Neural cell (in vitro differentiated cells): Measurements from ENCODE around the gene PRKAG3. TPM values are rescaled to one million over a fixed set of nuclear protein-coding genes. Genes with fewer than 3 reads are reported as not detected.

Experiments used
- H2AFZ ChIP-seq: fragments of 200-600, 300-800 bp; sonication (generic), shearing (Covaris generic); 2 replicates; pipeline ENCODE4 v1.6.0; 2014; ENCODE audit warnings: low read depth, mild to moderate bottlenecking, antibody characterized with exemption, low read length, moderate library complexity
- H3F3A ChIP-seq: fragments of 200-600 bp; shearing (Covaris generic); 2 replicates; pipeline ENCODE4 v1.6.1; 2016; ENCODE audit warnings: mild to moderate bottlenecking, moderate library complexity, mixed read lengths, antibody characterized with exemption, low read length; ENCODE audit not compliant: insufficient read depth, poor library complexity, severe bottlenecking
- H3K27ac ChIP-seq: fragments of 200-600, 300-800 bp; sonication (generic), shearing (Covaris generic); 2 replicates; pipeline ENCODE4 v1.5.1; 2014; ENCODE audit warnings: mild to moderate bottlenecking, low read length, moderate library complexity
- H3K27me3 ChIP-seq: fragments of 300-800, 200-600 bp; sonication (generic), shearing (Covaris generic); 2 replicates; pipeline ENCODE4 v1.6.0; 2014; ENCODE audit warnings: mild to moderate bottlenecking, low read depth, low read length, moderate library complexity; ENCODE audit not compliant: insufficient read depth
- H3K36me3 ChIP-seq: fragments of 300-800, 200-600 bp; sonication (generic), shearing (Covaris generic); 2 replicates; pipeline ENCODE4 v1.5.1; 2014; ENCODE audit warnings: mild to moderate bottlenecking, antibody characterized with exemption, low read length, moderate library complexity; ENCODE audit not compliant: insufficient read depth
- H3K4me2 ChIP-seq: fragments of 300-800, 200-600 bp; sonication (generic), shearing (Covaris generic); 2 replicates; pipeline ENCODE4 v1.6.0; 2014; ENCODE audit warnings: mild to moderate bottlenecking, low read length
- H3K4me3 ChIP-seq: fragments of 300-800, 200-600 bp; sonication (generic), shearing (Covaris generic); 2 replicates; pipeline ENCODE4 v1.5.1; 2014; ENCODE audit warnings: mild to moderate bottlenecking, low read length, moderate library complexity
- H3K79me2 ChIP-seq: fragments of 200-600 bp; shearing (Covaris generic); replicated peaks from 2 replicates; pipeline ENCODE4 v1.6.0; 2014; ENCODE audit warnings: mild to moderate bottlenecking, low read length, moderate library complexity; ENCODE audit not compliant: insufficient read depth
- H3K9ac ChIP-seq: fragments of 300-800, 200-600 bp; sonication (generic), shearing (Covaris generic); 2 replicates; pipeline ENCODE4 v1.6.1; 2016; ENCODE audit warnings: mild to moderate bottlenecking, low read length, mixed read lengths
- H3K9me2 ChIP-seq: fragments of 200-600 bp; shearing (Covaris generic); 2 replicates; pipeline ENCODE4 v1.6.1; 2016; ENCODE audit warnings: mild to moderate bottlenecking, low read length, mixed read lengths; ENCODE audit not compliant: insufficient read depth
- H3K9me3 ChIP-seq: fragments of 200-600, 300-800 bp; sonication (generic), shearing (Covaris generic); 2 replicates; pipeline ENCODE4 v1.6.1; 2016; ENCODE audit warnings: mild to moderate bottlenecking, mixed run types, low read length, moderate library complexity, mixed read lengths
- H4K20me1 ChIP-seq: fragments of 200-600 bp; shearing (Covaris generic); 2 replicates; pipeline ENCODE4 v1.6.1; 2016; ENCODE audit warnings: mild to moderate bottlenecking, mixed run types; ENCODE audit not compliant: insufficient read depth
- EP300 ChIP-seq: fragments of 450-650 bp; conservative IDR thresholded peaks from 2 replicates; pipeline ENCODE4 v1.6.1; 2014; ENCODE audit warnings: antibody characterized with exemption, mild to moderate bottlenecking, moderate library complexity; ENCODE audit not compliant: poor library complexity, severe bottlenecking
- EZH2 ChIP-seq: fragments of 200-600, 300-800 bp; shearing (Covaris generic), sonication (generic); IDR thresholded peaks from 2 replicates; pipeline ENCODE4 v1.6.1; 2014; ENCODE audit warnings: antibody characterized with exemption, low read length, borderline replicate concordance, mild to moderate bottlenecking; ENCODE audit not compliant: insufficient read depth, poor library complexity, severe bottlenecking
- MXI1 ChIP-seq: fragments of 450-650 bp; conservative IDR thresholded peaks from 2 replicates; pipeline ENCODE4 v1.6.1; 2014; ENCODE audit warnings: antibody characterized with exemption, mild to moderate bottlenecking; ENCODE audit not compliant: poor library complexity, severe bottlenecking
- POLR2AphosphoS5 ChIP-seq: IDR thresholded peaks from 2 replicates; pipeline ENCODE4 v1.6.1; 2012
- RAD21 ChIP-seq: fragments of 450-650 bp; conservative IDR thresholded peaks from 2 replicates; pipeline ENCODE4 v1.6.1; 2014; ENCODE audit warnings: antibody characterized with exemption, mild to moderate bottlenecking, moderate library complexity
- SMC3 ChIP-seq: fragments of 450-650 bp; conservative IDR thresholded peaks from 2 replicates; pipeline ENCODE4 v1.6.1; 2014; ENCODE audit warnings: antibody characterized with exemption, mild to moderate bottlenecking, moderate library complexity; ENCODE audit not compliant: poor library complexity
- TAF1 ChIP-seq: IDR thresholded peaks from 2 replicates; pipeline ENCODE4 v1.6.1; 2012; ENCODE audit warnings: low read depth
- polyA plus RNA-seq: library from polyadenylated mRNA; depleted of rRNA; stranded (reverse); fragments of >200 nt; gene quantifications from 2 replicates; pipeline ENCODE4 v1.2.3, GENCODE V29; 2014
- TF ChIP-seq, protein P1 (sequence below): IDR thresholded peaks from 2 replicates; pipeline ENCODE4 v1.6.1; 2012; ENCODE audit warnings: borderline replicate concordance
- TF ChIP-seq, protein P2 (sequence below): fragments of 450-650 bp; IDR thresholded peaks from 2 replicates; pipeline ENCODE4 v1.5.1; 2014; ENCODE audit warnings: antibody characterized with exemption, mild to moderate bottlenecking, moderate library complexity; ENCODE audit not compliant: poor library complexity, severe bottlenecking

PRKAG3 gene
- polyA plus RNA-seq, 1 donor from 2014 or later: not detected

DNA sequence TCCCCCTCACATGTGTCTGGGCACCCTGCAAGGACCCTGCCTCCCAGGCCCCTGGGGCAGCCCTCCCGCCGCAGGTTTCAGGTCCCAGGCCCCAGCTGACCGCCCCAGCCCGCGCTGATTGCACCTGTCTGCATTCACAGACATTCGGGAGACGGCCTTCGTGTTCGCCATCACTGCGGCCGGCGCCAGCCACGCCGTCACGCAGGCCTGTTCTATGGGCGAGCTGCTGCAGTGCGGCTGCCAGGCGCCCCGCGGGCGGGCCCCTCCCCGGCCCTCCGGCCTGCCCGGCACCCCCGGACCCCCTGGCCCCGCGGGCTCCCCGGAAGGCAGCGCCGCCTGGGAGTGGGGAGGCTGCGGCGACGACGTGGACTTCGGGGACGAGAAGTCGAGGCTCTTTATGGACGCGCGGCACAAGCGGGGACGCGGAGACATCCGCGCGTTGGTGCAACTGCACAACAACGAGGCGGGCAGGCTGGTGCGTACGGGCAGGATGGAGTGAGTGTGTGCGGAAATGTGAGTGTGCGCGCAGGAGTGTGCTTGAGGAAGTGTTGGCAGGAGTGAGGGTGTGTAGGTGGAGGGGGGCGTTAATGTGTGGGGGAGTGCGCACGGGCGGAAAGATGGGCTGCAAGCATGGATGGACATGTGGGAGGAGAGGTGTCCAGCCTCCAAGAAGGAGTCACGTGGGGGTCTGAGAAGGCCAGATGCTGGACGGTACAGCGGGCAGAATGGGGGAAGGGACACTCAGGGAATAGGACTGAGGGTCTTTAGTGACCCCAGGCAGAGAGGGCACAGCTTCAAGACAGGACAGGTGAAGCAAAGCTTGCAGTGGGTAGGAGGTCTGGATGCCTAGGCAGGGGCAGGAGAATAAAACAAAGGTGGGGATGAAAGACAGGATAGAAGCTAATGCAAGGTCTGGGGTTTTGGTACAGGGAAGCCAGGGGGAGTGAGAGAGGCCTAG, 40.0 kb upstream of the PRKAG3 start:
- no peak overlapping the region for H3K9ac ChIP-seq
- H3K9me3 ChIP-seq: no peaks in the 10 kb centered on the region
- no peak overlapping the region for H3K27ac ChIP-seq
- no peaks in the 10 kb centered on the region for H4K20me1 ChIP-seq
- H3K9me2 ChIP-seq: no peaks in the 10 kb centered on the region
- H3F3A ChIP-seq: no peaks in the 10 kb centered on the region
- H3K4me3 ChIP-seq: peak overlapping the region; percentile 29
- peaks cover 99% of the 10 kb centered on the region for H3K27me3 ChIP-seq
- no peak overlapping the region for H2AFZ ChIP-seq
- no peak overlapping the region for H3K4me2 ChIP-seq
- no peaks in the 10 kb centered on the region for H3K36me3 ChIP-seq
- no peaks in the 10 kb centered on the region for H3K79me2 ChIP-seq
- TF ChIP-seq RAD21 (no peak), TAF1 (no peak), SMC3 (no peak), POLR2AphosphoS5 (peak; percentile 39)
- TF ChIP-seq, protein P1, sequence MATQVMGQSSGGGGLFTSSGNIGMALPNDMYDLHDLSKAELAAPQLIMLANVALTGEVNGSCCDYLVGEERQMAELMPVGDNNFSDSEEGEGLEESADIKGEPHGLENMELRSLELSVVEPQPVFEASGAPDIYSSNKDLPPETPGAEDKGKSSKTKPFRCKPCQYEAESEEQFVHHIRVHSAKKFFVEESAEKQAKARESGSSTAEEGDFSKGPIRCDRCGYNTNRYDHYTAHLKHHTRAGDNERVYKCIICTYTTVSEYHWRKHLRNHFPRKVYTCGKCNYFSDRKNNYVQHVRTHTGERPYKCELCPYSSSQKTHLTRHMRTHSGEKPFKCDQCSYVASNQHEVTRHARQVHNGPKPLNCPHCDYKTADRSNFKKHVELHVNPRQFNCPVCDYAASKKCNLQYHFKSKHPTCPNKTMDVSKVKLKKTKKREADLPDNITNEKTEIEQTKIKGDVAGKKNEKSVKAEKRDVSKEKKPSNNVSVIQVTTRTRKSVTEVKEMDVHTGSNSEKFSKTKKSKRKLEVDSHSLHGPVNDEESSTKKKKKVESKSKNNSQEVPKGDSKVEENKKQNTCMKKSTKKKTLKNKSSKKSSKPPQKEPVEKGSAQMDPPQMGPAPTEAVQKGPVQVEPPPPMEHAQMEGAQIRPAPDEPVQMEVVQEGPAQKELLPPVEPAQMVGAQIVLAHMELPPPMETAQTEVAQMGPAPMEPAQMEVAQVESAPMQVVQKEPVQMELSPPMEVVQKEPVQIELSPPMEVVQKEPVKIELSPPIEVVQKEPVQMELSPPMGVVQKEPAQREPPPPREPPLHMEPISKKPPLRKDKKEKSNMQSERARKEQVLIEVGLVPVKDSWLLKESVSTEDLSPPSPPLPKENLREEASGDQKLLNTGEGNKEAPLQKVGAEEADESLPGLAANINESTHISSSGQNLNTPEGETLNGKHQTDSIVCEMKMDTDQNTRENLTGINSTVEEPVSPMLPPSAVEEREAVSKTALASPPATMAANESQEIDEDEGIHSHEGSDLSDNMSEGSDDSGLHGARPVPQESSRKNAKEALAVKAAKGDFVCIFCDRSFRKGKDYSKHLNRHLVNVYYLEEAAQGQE: no peak

DNA sequence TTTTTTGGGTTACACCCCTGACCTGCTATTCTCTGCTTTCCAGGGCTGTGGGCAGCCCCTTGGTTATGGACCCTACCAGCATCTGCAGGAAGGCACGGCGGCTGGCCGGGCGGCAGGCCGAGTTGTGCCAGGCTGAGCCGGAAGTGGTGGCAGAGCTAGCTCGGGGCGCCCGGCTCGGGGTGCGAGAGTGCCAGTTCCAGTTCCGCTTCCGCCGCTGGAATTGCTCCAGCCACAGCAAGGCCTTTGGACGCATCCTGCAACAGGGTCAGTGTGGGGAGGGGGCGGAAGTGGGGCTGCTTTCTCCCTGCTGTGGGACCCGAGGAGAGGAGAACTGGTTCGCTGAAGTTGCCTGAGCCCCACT, 39.4 kb upstream of the PRKAG3 start:
- peak; percentile 26 for TF ChIP-seq EZH2
- no peak for TF ChIP-seq MXI1
- Histone ChIP-seq H3K4me2 (no peak overlapping the region), H2AFZ (no peak overlapping the region), H3K9me3 (no peaks in the 10 kb centered on the region), H3K9me2 (no peaks in the 10 kb centered on the region), H3F3A (no peaks in the 10 kb centered on the region), H3K9ac (no peak overlapping the region), H3K4me3 (no peak overlapping the region), H3K27ac (no peak overlapping the region), H3K36me3 (no peaks in the 10 kb centered on the region), H3K79me2 (no peaks in the 10 kb centered on the region), H3K27me3 (peaks cover 99% of the 10 kb centered on the region), H4K20me1 (no peaks in the 10 kb centered on the region)

DNA sequence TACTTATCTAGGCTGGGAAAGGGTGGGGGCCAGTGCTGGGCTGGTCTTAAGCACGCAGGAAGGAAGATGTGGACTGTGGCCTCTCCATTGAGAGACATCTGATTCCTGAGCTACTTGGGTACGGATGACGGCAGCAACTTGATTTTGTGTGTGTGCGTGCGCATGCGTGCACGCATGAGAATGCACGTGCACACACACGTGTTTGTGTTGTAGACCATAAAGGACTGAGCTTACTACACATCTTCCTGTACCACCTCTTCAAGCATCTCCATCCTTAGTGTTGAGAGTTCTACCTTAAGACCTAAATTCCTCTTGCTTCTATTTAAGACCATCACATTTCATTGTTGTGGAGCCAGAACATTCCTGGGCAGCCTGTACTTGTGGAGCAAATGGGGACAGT, 37.5 kb upstream of the PRKAG3 start:
- Histone ChIP-seq H4K20me1 (no peaks in the 10 kb centered on the region), H3K79me2 (no peaks in the 10 kb centered on the region), H3K9me2 (no peaks in the 10 kb centered on the region), H3K27ac (no peak overlapping the region), H3K9me3 (no peaks in the 10 kb centered on the region), H3F3A (no peaks in the 10 kb centered on the region), H3K27me3 (peaks cover 82% of the 10 kb centered on the region), H3K36me3 (no peaks in the 10 kb centered on the region), H3K4me2 (no peak overlapping the region), H2AFZ (no peak overlapping the region), H3K9ac (no peak overlapping the region), H3K4me3 (no peak overlapping the region)
- TF ChIP-seq RAD21: no peak
- TF ChIP-seq EZH2: no peak
- no peak for TF ChIP-seq EP300
- TF ChIP-seq, protein P1: no peak
- TF ChIP-seq, protein P2, sequence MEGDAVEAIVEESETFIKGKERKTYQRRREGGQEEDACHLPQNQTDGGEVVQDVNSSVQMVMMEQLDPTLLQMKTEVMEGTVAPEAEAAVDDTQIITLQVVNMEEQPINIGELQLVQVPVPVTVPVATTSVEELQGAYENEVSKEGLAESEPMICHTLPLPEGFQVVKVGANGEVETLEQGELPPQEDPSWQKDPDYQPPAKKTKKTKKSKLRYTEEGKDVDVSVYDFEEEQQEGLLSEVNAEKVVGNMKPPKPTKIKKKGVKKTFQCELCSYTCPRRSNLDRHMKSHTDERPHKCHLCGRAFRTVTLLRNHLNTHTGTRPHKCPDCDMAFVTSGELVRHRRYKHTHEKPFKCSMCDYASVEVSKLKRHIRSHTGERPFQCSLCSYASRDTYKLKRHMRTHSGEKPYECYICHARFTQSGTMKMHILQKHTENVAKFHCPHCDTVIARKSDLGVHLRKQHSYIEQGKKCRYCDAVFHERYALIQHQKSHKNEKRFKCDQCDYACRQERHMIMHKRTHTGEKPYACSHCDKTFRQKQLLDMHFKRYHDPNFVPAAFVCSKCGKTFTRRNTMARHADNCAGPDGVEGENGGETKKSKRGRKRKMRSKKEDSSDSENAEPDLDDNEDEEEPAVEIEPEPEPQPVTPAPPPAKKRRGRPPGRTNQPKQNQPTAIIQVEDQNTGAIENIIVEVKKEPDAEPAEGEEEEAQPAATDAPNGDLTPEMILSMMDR: no peak
- TF ChIP-seq MXI1: no peak
